SJSA1 (cell line): ENCODE data around the gene ZNF736. TPM values are rescaled to one million over a fixed set of nuclear protein-coding genes. Genes with fewer than 3 reads are reported as not detected.
"Not testable (repeated sequence)": the region's sequence is repeated elsewhere in the genome, so short reads cannot be mapped to it uniquely, and the experiment has no call there.

ENCODE experiments used
- DNase-seq, 2 experiments: peaks; one replicate each; pipeline ENCODE4 v3.0.0-alpha.2; 2015 to 2020; ENCODE audit warnings: low spot score in 2 of 2, low read depth in 1 of 2
- H3K27ac ChIP-seq: fragments of 250-450 bp; sonication (Bioruptor Pico); 2 replicates; pipeline ENCODE4 v1.5.1; 2020; ENCODE audit warnings: mild to moderate bottlenecking, moderate library complexity
- H3K27me3 ChIP-seq: fragments of 250-450 bp; sonication (Bioruptor Pico); replicated peaks from 2 replicates; pipeline ENCODE4 v1.5.1; 2020; ENCODE audit warnings: mild to moderate bottlenecking, moderate library complexity
- H3K36me3 ChIP-seq: fragments of 250-450 bp; sonication (Bioruptor Pico); 2 replicates; pipeline ENCODE4 v1.5.1; 2020; ENCODE audit warnings: mild to moderate bottlenecking
- H3K4me1 ChIP-seq: fragments of 250-450 bp; sonication (Bioruptor Pico); replicated peaks from 2 replicates; pipeline ENCODE4 v1.6.1; 2021; ENCODE audit warnings: mild to moderate bottlenecking
- H3K4me3 ChIP-seq: fragments of 250-450 bp; sonication (Bioruptor Pico); 2 replicates; pipeline ENCODE4 v1.5.1; 2020; ENCODE audit warnings: mild to moderate bottlenecking
- H3K9me3 ChIP-seq: fragments of 250-450 bp; sonication (Bioruptor Pico); replicated peaks from 2 replicates; pipeline ENCODE4 v1.5.1; 2020; ENCODE audit warnings: mild to moderate bottlenecking
- total RNA-seq: library from RNA; depleted of rRNA; stranded (reverse); fragments of >200 nt; shearing (Covaris generic); gene quantifications from 2 replicates; pipeline ENCODE4 v1.2.3, GENCODE V29; 2014; rRNA removed

The ZNF736 gene
- total RNA-seq, 1 experiment from 2014 or later: 0.68 TPM

GRCh38 chr7:64320547-64321513 lies 7.1 kb downstream of the ZNF736 start:
- H3K4me3 ChIP-seq: no peak overlapping the region
- H3K9me3 ChIP-seq: 0 out of 2 replicates have a peak, but pooled peaks cover 3% of the 10 kb centered on the region
- H3K27me3 ChIP-seq: no peaks in the 10 kb centered on the region
- no peaks in the 10 kb centered on the region for H3K4me1 ChIP-seq
- H3K36me3 ChIP-seq: no peaks in the 10 kb centered on the region
- no peak overlapping the region for H3K27ac ChIP-seq
- DNase-seq: no peak

GRCh38 chr7:64324166-64324565 lies 10.4 kb downstream of the ZNF736 start:
- not testable (repeated sequence) for DNase-seq, H3K4me1 ChIP-seq, H3K4me3 ChIP-seq

GRCh38 chr7:64348713-64349210 lies 35.0 kb downstream of the ZNF736 start:
- H3K9me3 ChIP-seq, H3K4me3 ChIP-seq, H3K27me3 ChIP-seq, H3K4me1 ChIP-seq, DNase-seq, H3K36me3 ChIP-seq, H3K27ac ChIP-seq: not testable (repeated sequence)

More at GRCh38 chr7:64324166-64324565, 10.4 kb downstream of the ZNF736 start:
- H3K27ac ChIP-seq, H3K36me3 ChIP-seq, H3K9me3 ChIP-seq, H3K27me3 ChIP-seq: not testable (repeated sequence)

- H3K4me3 ChIP-seq: no peak overlapping the region
- no peaks in the 10 kb centered on the region for H3K4me1 ChIP-seq
- H3K36me3 ChIP-seq: no peaks in the 10 kb centered on the region
- H3K9me3 ChIP-seq: peaks cover 5% of the 10 kb centered on the region; the same call in 1 of the 2 replicates
- no peaks in the 10 kb centered on the region for H3K27me3 ChIP-seq
- DNase-seq: no peak
- no peak overlapping the region for H3K27ac ChIP-seq
Observed at GRCh38 chr7:64359543-64359942, 45.8 kb downstream of the ZNF736 start.

- no peaks in the 10 kb centered on the region for H3K27me3 ChIP-seq
- no peak for DNase-seq
- H3K9me3 ChIP-seq: peaks cover 5% of the 10 kb centered on the region
- no peaks in the 10 kb centered on the region for H3K36me3 ChIP-seq
- H3K27ac ChIP-seq: no peak overlapping the region
- no peak overlapping the region for H3K4me3 ChIP-seq
- H3K4me1 ChIP-seq: no peaks in the 10 kb centered on the region
Observed at GRCh38 chr7:64371116-64371515, 57.4 kb downstream of the ZNF736 start.

GRCh38 chr7:64373017-64373416 lies 59.3 kb downstream of the ZNF736 start:
- no peaks in the 10 kb centered on the region for H3K4me1 ChIP-seq
- DNase-seq: no peak
- H3K27ac ChIP-seq: no peak overlapping the region
- no peak overlapping the region for H3K4me3 ChIP-seq
- peaks cover 5% of the 10 kb centered on the region for H3K9me3 ChIP-seq
- no peaks in the 10 kb centered on the region for H3K36me3 ChIP-seq
- no peaks in the 10 kb centered on the region for H3K27me3 ChIP-seq

GRCh38 chr7:64400401-64400800 lies 86.6 kb downstream of the ZNF736 start:
- Histone ChIP-seq H3K36me3 (no peaks in the 10 kb centered on the region), H3K4me3 (no peak overlapping the region), H3K27ac (no peak overlapping the region), H3K27me3 (no peaks in the 10 kb centered on the region), H3K4me1 (no peaks in the 10 kb centered on the region), H3K9me3 (peaks cover 3% of the 10 kb centered on the region; the same call in 1 of the 2 replicates)
- DNase-seq: no peak

Other genes starting within 250 kb of the ZNF736 start
- gene ZNF735, start 106.8 kb upstream of the ZNF736 start, total RNA-seq: not detected in 2 replicates
- not detected in 2 replicates for gene ZNF679, start 85.5 kb upstream of the ZNF736 start, total RNA-seq
- gene ZNF680, start 249.1 kb downstream of the ZNF736 start, total RNA-seq: 2.9 and 6.1 TPM in 2 replicates